Common myeloid progenitor, CD34-positive (primary cell): ENCODE results near the gene OTOGL.

ENCODE experiments used
- CTCF ChIA-PET: fragments of 350-600 bp; sonication (Branson Sonifier 250); formaldehyde crosslinking; loops from one replicate; lab custom pipeline; 2021; ENCODE audit warnings: antibody characterized with exemption; lab: Charles Lee
- POLR2A ChIA-PET: fragments of 350-600 bp; sonication (Branson Sonifier 250); formaldehyde crosslinking; loops from one replicate; lab custom pipeline; 2021; ENCODE audit warnings: antibody characterized with exemption; lab: Charles Lee
- DNase-seq, 3 donors: peaks; one replicate each; pipeline versions ENCODE4 v3.0.0 to v3.0.0-alpha.2; 2013
- H3K27ac ChIP-seq, 2 experiments: 1 replicate in 1 of 2; 2 replicates in 1 of 2; pipeline ENCODE4 v1.7.0; 2013; ENCODE audit warnings: inconsistent platforms in 2 of 2, low read length in 2 of 2, mild to moderate bottlenecking in 2 of 2, low read depth in 1 of 2, moderate library complexity in 1 of 2; ENCODE audit not compliant: severe bottlenecking in 2 of 2, insufficient read depth in 1 of 2, poor library complexity in 1 of 2
- H3K27me3 ChIP-seq, 5 experiments: replicated peaks in 2 of 5; 1 replicate in 3 of 5; 2 replicates in 2 of 5; pipeline versions ENCODE4 v1.6.1 to v1.7.0; 2013; ENCODE audit warnings: low read length in 4 of 5, mild to moderate bottlenecking in 2 of 5, moderate library complexity in 2 of 5, inconsistent platforms in 1 of 5; ENCODE audit not compliant: insufficient read depth in 5 of 5, control insufficient read depth in 4 of 5
- H3K36me3 ChIP-seq, 4 experiments: 1 replicate in 2 of 4; 2 replicates in 2 of 4; pipeline versions ENCODE4 v1.6.1 to v1.7.0; 2013; ENCODE audit warnings: low read length in 3 of 4, control low read depth in 1 of 4, mild to moderate bottlenecking in 1 of 4; ENCODE audit not compliant: control insufficient read depth in 4 of 4, insufficient read depth in 4 of 4
- H3K4me1 ChIP-seq, 4 experiments: 1 replicate in 3 of 4; 2 replicates in 1 of 4; pipeline versions ENCODE4 v1.6.1 to v1.7.1; 2013; ENCODE audit warnings: low read length in 3 of 4, mild to moderate bottlenecking in 3 of 4, control low read depth in 1 of 4, inconsistent platforms in 1 of 4, moderate library complexity in 1 of 4; ENCODE audit not compliant: control insufficient read depth in 4 of 4, insufficient read depth in 4 of 4; ENCODE audit errors: control extremely low read depth in 1 of 4
- H3K4me3 ChIP-seq, 7 experiments: 1 replicate in 4 of 7; 2 replicates in 3 of 7; pipeline versions ENCODE4 v1.5.1 to v1.7.0; 2013; ENCODE audit warnings: mild to moderate bottlenecking in 7 of 7, low read length in 6 of 7, moderate library complexity in 6 of 7, inconsistent platforms in 2 of 7, low read depth in 2 of 7, control low read depth in 1 of 7; ENCODE audit not compliant: insufficient read depth in 4 of 7, control insufficient read depth in 1 of 7; ENCODE audit errors: extremely low read depth in 1 of 7
- H3K9me3 ChIP-seq, 5 experiments: 1 replicate in 4 of 5; 2 replicates in 1 of 5; pipeline versions ENCODE4 v1.6.1 to v1.7.1; 2013; ENCODE audit warnings: low read length in 4 of 5, mild to moderate bottlenecking in 2 of 5, inconsistent platforms in 1 of 5, low read depth in 1 of 5, moderate library complexity in 1 of 5; ENCODE audit not compliant: control insufficient read depth in 4 of 5, insufficient read depth in 2 of 5; ENCODE audit errors: control extremely low read depth in 1 of 5
- WGBS: methylation state at CpG from one replicate; pipeline ENCODE4 v1.1.5; 2013; ENCODE audit not compliant: insufficient coverage; 5-methylcytosine and 5-hydroxymethylcytosine counted together

OTOGL gene

DNA sequence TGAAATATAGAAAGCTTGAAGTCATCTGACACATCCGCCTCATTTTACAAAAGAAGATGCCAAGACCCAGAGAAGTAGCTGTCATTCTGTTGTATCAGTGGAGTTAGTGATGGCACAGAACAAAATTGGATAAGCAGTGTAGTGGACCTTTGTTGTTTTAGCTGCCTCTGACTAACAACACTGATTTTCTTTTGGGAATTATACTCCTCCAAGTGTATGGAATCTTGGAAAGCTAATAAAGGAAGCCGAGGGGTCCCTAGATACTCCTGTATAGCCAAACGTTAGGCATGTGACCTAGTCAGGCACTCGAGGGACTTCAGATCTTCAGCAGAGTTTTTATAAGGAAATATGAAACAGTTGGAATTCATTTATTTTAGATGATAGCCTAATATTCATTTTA lies 94.5 kb downstream of the OTOGL start:
- Histone ChIP-seq H3K9me3 (no peaks in the 10 kb centered on the region), H3K4me3 (no peak overlapping the region), H3K27ac (no peak overlapping the region), H3K27me3 (no peaks in the 10 kb centered on the region), H3K36me3 (no peaks in the 10 kb centered on the region), H3K4me1 (no peaks in the 10 kb centered on the region)
- ChIA-PET CTCF (interaction anchor here (0.7 to 15.0 kb wide), 9 partner anchors 9 to 404 kb away, joined by 3 to 204 read pairs (median 3); no protein-coding TSS in a partner anchor), POLR2A (no interaction called here)
- 100% methylated on average over 4 of the region's 4 CpGs for WGBS
- no peak for DNase-seq

DNA sequence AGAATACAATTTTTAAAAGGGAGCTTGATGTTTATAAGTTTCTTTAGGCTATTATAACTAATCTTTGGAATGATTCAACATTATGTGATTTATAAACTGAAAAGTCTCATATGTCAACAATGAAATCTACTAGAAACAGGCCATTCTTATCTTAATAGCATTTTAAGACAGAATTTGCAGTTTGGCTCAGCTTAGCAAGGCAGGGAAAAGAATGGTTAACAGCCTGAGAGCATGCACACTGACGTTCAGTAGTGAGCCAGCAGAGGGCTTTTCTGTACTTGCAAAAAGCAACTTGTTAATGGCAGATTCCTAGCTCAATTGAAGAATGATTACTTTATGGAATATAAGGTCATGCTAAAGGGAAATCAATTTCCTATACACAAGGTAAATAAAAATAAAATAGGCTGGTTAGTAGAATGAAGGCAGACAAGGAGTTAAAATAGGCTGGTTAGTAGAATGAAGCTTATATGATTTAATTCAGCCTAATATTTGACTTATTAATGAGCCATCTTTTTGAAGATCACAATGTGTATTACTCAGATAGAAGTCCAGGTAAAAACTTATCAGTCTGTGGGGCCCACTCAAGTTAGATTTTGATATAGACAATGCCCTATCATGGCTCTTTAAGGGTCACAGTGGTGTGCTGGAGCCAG lies 95.9 kb downstream of the OTOGL start:
- ChIA-PET POLR2A (interaction anchor here (0.5 kb wide), 1 partner anchor 24 kb away, joined by 3 read pairs; no protein-coding TSS in a partner anchor), CTCF (interaction anchor here (0.7 to 15.0 kb wide), 17 partner anchors 11 to 742 kb away, joined by 3 to 204 read pairs (median 4); no protein-coding TSS in a partner anchor)
- Histone ChIP-seq H3K27ac (no peak overlapping the region), H3K4me1 (no peaks in the 10 kb centered on the region), H3K27me3 (no peaks in the 10 kb centered on the region), H3K9me3 (no peaks in the 10 kb centered on the region), H3K4me3 (no peak overlapping the region), H3K36me3 (no peaks in the 10 kb centered on the region)
- WGBS: 10% methylated on average over 1 of the region's 1 CpG
- peak; percentile 49 to 75 (median 74) for DNase-seq

DNA sequence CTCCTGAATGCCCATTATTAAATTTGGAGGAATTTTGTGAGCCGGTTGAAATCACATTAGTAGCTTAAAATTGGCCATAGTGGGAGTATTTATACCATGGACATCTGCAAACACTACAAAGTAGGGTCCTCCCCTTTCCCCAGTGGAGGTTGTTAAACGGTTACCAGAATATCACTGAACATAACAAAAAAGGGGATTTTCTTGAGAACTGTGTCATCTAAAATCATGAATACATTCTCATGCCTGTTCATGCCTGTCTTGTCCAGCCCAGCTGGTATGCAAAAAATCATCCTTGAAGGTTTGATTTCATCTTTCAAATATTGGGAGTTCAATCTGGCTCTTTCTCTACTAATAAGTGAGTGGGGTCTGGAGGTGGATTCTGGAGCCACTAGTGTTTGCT lies 96.4 kb downstream of the OTOGL start:
- H3K36me3 ChIP-seq: no peaks in the 10 kb centered on the region
- ChIA-PET POLR2A (no interaction called here), CTCF (interaction anchor here (1.0 to 15.0 kb wide), 13 partner anchors 10 to 644 kb away, joined by 3 to 204 read pairs (median 4); no protein-coding TSS in a partner anchor)
- H3K27me3 ChIP-seq: no peaks in the 10 kb centered on the region
- no peaks in the 10 kb centered on the region for H3K9me3 ChIP-seq
- no peak for DNase-seq
- H3K4me3 ChIP-seq: no peak overlapping the region
- no peak overlapping the region for H3K27ac ChIP-seq
- no peaks in the 10 kb centered on the region for H3K4me1 ChIP-seq
- 100% methylated on average over 1 of the region's 2 CpGs for WGBS

DNA sequence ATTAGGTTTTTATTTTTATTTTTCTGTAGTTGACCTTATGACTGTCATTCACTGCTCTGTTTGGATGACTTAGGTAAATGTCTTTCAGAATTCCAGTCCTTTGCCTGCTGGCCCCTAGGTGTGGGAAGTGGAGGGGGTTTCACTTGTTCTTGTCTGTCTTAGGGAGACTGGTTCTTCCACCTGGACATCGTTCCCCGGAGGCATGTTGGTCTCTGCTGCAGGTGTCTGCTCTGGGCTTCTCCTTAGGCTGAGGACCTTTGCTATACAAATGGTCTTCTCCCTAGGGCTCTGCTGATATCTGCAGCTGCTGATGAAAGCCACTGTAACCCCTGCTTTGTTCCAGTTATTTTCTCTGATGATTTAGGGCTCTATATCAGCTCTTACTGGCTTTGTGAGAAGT lies 97.1 kb downstream of the OTOGL start:
- DNase-seq: no peak
- Histone ChIP-seq H3K36me3 (no peaks in the 10 kb centered on the region), H3K9me3 (no peaks in the 10 kb centered on the region), H3K4me3 (no peak overlapping the region), H3K27ac (no peak overlapping the region), H3K27me3 (no peaks in the 10 kb centered on the region), H3K4me1 (no peaks in the 10 kb centered on the region)
- POLR2A ChIA-PET: no interaction called here
- 96% methylated on average over 2 of the region's 2 CpGs for WGBS
- CTCF ChIA-PET: interaction anchor here (1.1 to 15.0 kb wide), 6 partner anchors 10 to 85 kb away, joined by 3 to 204 read pairs (median 4); no protein-coding TSS in a partner anchor

DNA sequence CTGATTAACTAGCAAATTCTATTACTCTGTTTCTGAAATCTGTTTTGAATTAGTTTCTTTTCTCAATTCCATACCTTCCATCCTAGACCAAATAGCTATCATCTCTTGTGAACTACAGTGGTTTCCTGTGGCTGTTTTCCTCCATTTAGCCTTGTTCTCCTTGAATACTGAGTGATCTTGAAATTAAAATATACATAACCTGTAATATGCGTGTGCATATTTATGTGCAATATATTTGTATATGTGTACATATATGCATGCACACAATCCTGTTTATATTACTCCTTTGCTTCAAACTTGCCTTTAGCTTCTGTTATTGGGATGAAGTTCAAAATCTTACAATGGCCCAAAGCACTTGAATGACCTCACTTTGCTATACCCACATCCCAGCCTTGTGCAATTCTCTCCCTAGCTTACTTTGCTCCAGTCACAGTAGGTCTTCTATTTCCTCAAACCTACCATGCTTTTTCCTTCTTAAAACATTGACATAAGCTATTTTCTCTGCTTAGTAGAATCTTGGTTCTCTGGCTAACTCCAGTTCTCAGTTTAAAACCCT lies 99.5 kb downstream of the OTOGL start:
- WGBS: no CpG with 5 or more reads among the region's 1 CpG
- H3K4me1 ChIP-seq: no peaks in the 10 kb centered on the region
- POLR2A ChIA-PET: no interaction called here

DNA sequence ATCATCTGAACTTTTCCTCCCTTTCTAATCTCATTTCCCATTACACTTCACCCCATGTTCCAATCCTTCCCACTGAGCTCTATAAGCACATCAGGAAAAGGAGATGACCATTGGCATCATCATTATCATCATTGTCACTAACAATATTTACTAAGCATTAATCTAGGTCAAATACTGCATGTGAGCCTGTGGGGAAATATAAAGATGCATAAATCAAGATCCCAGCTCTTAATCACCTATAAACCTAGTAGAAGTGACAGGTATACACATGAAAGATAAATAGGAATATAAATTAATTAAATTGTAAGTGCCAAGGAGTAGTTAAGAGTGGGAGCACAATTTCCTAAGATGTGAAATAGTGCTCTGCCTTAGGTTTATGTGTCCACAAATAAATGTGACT lies 100.6 kb downstream of the OTOGL start:
- ChIA-PET CTCF (interaction anchor here (1.1 to 15.0 kb wide), 5 partner anchors 10 to 71 kb away, joined by 3 to 204 read pairs (median 5); no protein-coding TSS in a partner anchor), POLR2A (no interaction called here)
- Histone ChIP-seq H3K4me1 (no peaks in the 10 kb centered on the region), H3K36me3 (no peaks in the 10 kb centered on the region), H3K4me3 (no peak overlapping the region), H3K9me3 (no peaks in the 10 kb centered on the region), H3K27ac (no peak overlapping the region), H3K27me3 (no peaks in the 10 kb centered on the region)
- no peak for DNase-seq

More for the DNA sequence above, 99.5 kb downstream of the OTOGL start:
- DNase-seq: no peak
- H3K9me3 ChIP-seq: no peaks in the 10 kb centered on the region
- no peak overlapping the region for H3K27ac ChIP-seq
- no peaks in the 10 kb centered on the region for H3K27me3 ChIP-seq
- H3K4me3 ChIP-seq: no peak overlapping the region
- H3K36me3 ChIP-seq: no peaks in the 10 kb centered on the region
- CTCF ChIA-PET: interaction anchor here (1.1 to 15.0 kb wide), 5 partner anchors 9 to 73 kb away, joined by 3 to 204 read pairs (median 16); no protein-coding TSS in a partner anchor

DNA sequence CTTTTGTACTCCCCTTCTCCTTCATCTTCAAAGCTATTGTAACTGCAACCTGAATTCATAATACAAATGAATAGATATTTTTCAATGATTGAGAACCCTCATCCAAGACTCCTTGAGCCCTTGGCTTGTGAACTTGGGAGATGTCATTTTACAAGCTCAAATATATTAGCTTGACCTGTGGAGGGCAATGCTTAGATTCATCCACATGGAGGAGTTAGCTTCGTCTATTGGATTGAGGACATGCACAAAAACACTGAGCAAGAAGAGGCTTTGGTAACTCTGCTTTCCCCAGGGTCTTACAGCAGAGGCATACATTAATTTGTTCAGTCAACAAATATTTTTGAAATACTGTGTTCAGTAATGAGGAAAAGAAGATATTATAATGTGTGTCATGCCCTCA lies 101.1 kb downstream of the OTOGL start:
- H3K9me3 ChIP-seq: no peaks in the 10 kb centered on the region
- DNase-seq: no peak
- ChIA-PET POLR2A (no interaction called here), CTCF (interaction anchor here (1.2 to 15.0 kb wide), 4 partner anchors 10 to 71 kb away, joined by 3 to 204 read pairs (median 10); no protein-coding TSS in a partner anchor)
- no peaks in the 10 kb centered on the region for H3K27me3 ChIP-seq
- no peak overlapping the region for H3K27ac ChIP-seq
- WGBS: no CpG with 5 or more reads among the region's 1 CpG
- no peaks in the 10 kb centered on the region for H3K4me1 ChIP-seq
- no peaks in the 10 kb centered on the region for H3K36me3 ChIP-seq
- no peak overlapping the region for H3K4me3 ChIP-seq
